ENCODE data around the gene PTPRQ.

- TF ChIP-seq CTCF (conservative IDR thresholded peaks at IDR 0.05) (no peak), EZH2 (IDR thresholded peaks at IDR 0.05; ENCODE audit: low read depth) (no peak)
These were observed 37.8 kb upstream of the PTPRQ start for GRCh38 chr12:80406253-80406652.

Data from PC-9 (cell line).